NOMO-1 treated with DMSO at 0.1 percent for 48 hours (cell line): ENCODE measurements around the gene CLDN22.

Experiments used
- DNase-seq: peaks from one replicate; lab custom pipeline; 2025; ENCODE audit not compliant: unreplicated experiment; lab: John Stamatoyannopoulos, UW

Gene CLDN22

GRCh38 chr4:183285886-183286285, 34.2 kb downstream of the CLDN22 start:
- no peak for DNase-seq

- DNase-seq, result no peak
Measured at GRCh38 chr4:183284965-183285364, 35.1 kb downstream of the CLDN22 start.

GRCh38 chr4:183284258-183284785, 35.8 kb downstream of the CLDN22 start:
- no peak for DNase-seq

- DNase-seq, result no peak
Measured at GRCh38 chr4:183276106-183276505, 44.0 kb downstream of the CLDN22 start.

GRCh38 chr4:183272384-183272783, 47.7 kb downstream of the CLDN22 start:
- DNase-seq, result no peak

GRCh38 chr4:183268556-183268955, 51.5 kb downstream of the CLDN22 start:
- DNase-seq, result no peak
